PC-9 (cell line): ENCODE results near the gene SLC43A3. TPM values are rescaled to one million over a fixed set of nuclear protein-coding genes. Genes with fewer than 3 reads are reported as not detected.

ENCODE experiments used
- BruUV-seq: library from RNA; stranded (reverse); fragments of 400-500 nt; replicated peaks from 2 replicates; lab custom pipeline; 2021; lab: Mats Ljungman, UMichigan
- CTCF ChIA-PET: fragments of 300-600 bp; sonication (Branson Sonifier 250); formaldehyde crosslinking; loops from one replicate; lab custom pipeline; 2022; ENCODE audit warnings: antibody characterized with exemption; lab: Charles Lee
- POLR2A ChIA-PET: fragments of 300-600 bp; sonication (Branson Sonifier 250); formaldehyde crosslinking; loops from one replicate; lab custom pipeline; 2022; ENCODE audit warnings: antibody characterized with exemption; ENCODE audit not compliant: unreplicated experiment; lab: Charles Lee
- DNase-seq, 2 experiments: peaks; one replicate each; pipeline versions ENCODE4 v3.0.0 to v3.0.0-alpha.2; 2015 to 2022; ENCODE audit warnings: mixed read lengths in 1 of 2
- H2AFZ ChIP-seq: fragments of 200-600 bp; sonication (generic); 2 replicates; pipeline ENCODE4 v1.8.1; 2017; ENCODE audit warnings: antibody characterized with exemption
- H3F3A ChIP-seq: fragments of 200-600 bp; sonication (generic); 2 replicates; pipeline ENCODE4 v1.8.1; 2017; ENCODE audit warnings: antibody characterized with exemption, mild to moderate bottlenecking, low read depth; ENCODE audit not compliant: insufficient read depth
- H3K27ac ChIP-seq: fragments of 200-600 bp; sonication (generic); 2 replicates; pipeline ENCODE4 v1.6.1; 2016; ENCODE audit warnings: mixed run types
- H3K27me3 ChIP-seq: fragments of 200-600 bp; sonication (generic); 2 replicates; pipeline ENCODE4 v1.6.1; 2016; ENCODE audit warnings: low read depth, mixed run types; ENCODE audit not compliant: insufficient read depth
- H3K36me3 ChIP-seq: fragments of 200-600 bp; sonication (generic); 2 replicates; pipeline ENCODE4 v1.6.1; 2016; ENCODE audit warnings: low read depth, mixed run types
- H3K4me1 ChIP-seq: fragments of 200-600 bp; sonication (generic); replicated peaks from 2 replicates; pipeline ENCODE4 v1.6.1; 2016; ENCODE audit warnings: mixed run types; ENCODE audit not compliant: insufficient read depth
- H3K4me2 ChIP-seq: fragments of 200-600 bp; sonication (generic); 2 replicates; pipeline ENCODE4 v1.6.1; 2017; ENCODE audit warnings: mixed run types
- H3K4me3 ChIP-seq: fragments of 200-600 bp; sonication (generic); 2 replicates; pipeline ENCODE4 v1.6.1; 2016; ENCODE audit warnings: mixed run types
- H3K79me2 ChIP-seq: fragments of 200-600 bp; sonication (generic); 2 replicates; pipeline ENCODE4 v1.6.1; 2017; ENCODE audit warnings: low read depth, mixed run types
- H3K9me2 ChIP-seq: fragments of 200-600 bp; sonication (generic); 2 replicates; pipeline ENCODE4 v1.8.1; 2017; ENCODE audit warnings: mild to moderate bottlenecking; ENCODE audit not compliant: insufficient read depth
- H3K9me3 ChIP-seq: fragments of 200-600 bp; sonication (generic); 2 replicates; pipeline ENCODE4 v1.8.1; 2016; ENCODE audit warnings: low read depth; ENCODE audit not compliant: insufficient read depth
- H4K20me1 ChIP-seq: fragments of 200-600 bp; sonication (generic); 2 replicates; pipeline ENCODE4 v1.8.1; 2017; ENCODE audit not compliant: insufficient read depth
- CTCF ChIP-seq: fragments of 200-600 bp; sonication (generic); conservative IDR thresholded peaks from 2 replicates; pipeline ENCODE4 v1.6.1; 2017; ENCODE audit warnings: mixed run types, antibody characterized with exemption, mild to moderate bottlenecking, moderate library complexity
- EZH2 ChIP-seq: fragments of 200-600 bp; sonication (generic); IDR thresholded peaks from 2 replicates; pipeline ENCODE4 v1.8.0; 2017; ENCODE audit warnings: antibody characterized with exemption, low read depth
- intact Hi-C: fragments of 100-400 bp; cut with micrococcal nuclease; formaldehyde crosslinking; loops from one replicate; pipeline ENCODE4 v1.10.0; 2022; ENCODE audit not compliant: unreplicated experiment
- total RNA-seq: library from RNA; stranded (reverse); gene quantifications from 2 replicates; pipeline ENCODE4 v1.2.3, GENCODE V29; 2021

The SLC43A3 gene
- total RNA-seq, 1 experiment from 2014 or later, result 41.3 TPM

GRCh38 chr11:57357310-57357709, 69.6 kb downstream of the SLC43A3 start:
- H4K20me1 ChIP-seq, result no peaks in the 10 kb centered on the region
- H3K4me1 ChIP-seq, result peaks cover 13% of the 10 kb centered on the region; the same call in 1 of the 2 replicates
- ChIA-PET POLR2A (no interaction called here), CTCF (no interaction called here)
- H3K4me3 ChIP-seq, result no peak overlapping the region
- no peak overlapping the region for H2AFZ ChIP-seq
- no peak for DNase-seq
- H3K27me3 ChIP-seq, result peaks cover 22% of the 10 kb centered on the region; the same call in 1 of the 2 replicates
- TF ChIP-seq CTCF (no peak), EZH2 (no peak)
- H3K9me3 ChIP-seq, result no peaks in the 10 kb centered on the region
- intact Hi-C loops, result no loop called here
- H3K9me2 ChIP-seq, result no peaks in the 10 kb centered on the region
- no TSS peak for BruUV-seq
- no peak overlapping the region for H3K27ac ChIP-seq
- no peaks in the 10 kb centered on the region for H3K79me2 ChIP-seq
- peaks cover 11% of the 10 kb centered on the region; the same call in 1 of the 2 replicates for H3F3A ChIP-seq
- no peak overlapping the region for H3K4me2 ChIP-seq
- H3K36me3 ChIP-seq, result no peaks in the 10 kb centered on the region

Other genes starting within 250 kb of the SLC43A3 start
- not detected in 2 replicates for gene LRRC55, start 245.2 kb downstream of the SLC43A3 start, total RNA-seq
- not detected in 2 replicates for gene APLNR, start 189.9 kb downstream of the SLC43A3 start, total RNA-seq
- gene TNKS1BP1, start 102.2 kb downstream of the SLC43A3 start, total RNA-seq, result 181 and 218 TPM in 2 replicates
- 286 and 290 TPM in 2 replicates for gene SSRP1, start 91.2 kb downstream of the SLC43A3 start, total RNA-seq
- gene P2RX3, start 88.8 kb downstream of the SLC43A3 start, total RNA-seq, result not detected in 2 replicates
- gene PRG3, start 46.0 kb downstream of the SLC43A3 start, total RNA-seq, result not detected in 2 replicates
- gene PRG2, start 36.5 kb downstream of the SLC43A3 start, total RNA-seq, result not detected in 2 replicates
- 3.4 and 4.6 TPM in 2 replicates for gene RTN4RL2, start 33.4 kb upstream of the SLC43A3 start, total RNA-seq
- 3.2 and 4.0 TPM in 2 replicates for gene SLC43A1, start 88.6 kb upstream of the SLC43A3 start, total RNA-seq
- 90.2 and 94.7 TPM in 2 replicates for gene TIMM10, start 103.6 kb upstream of the SLC43A3 start, total RNA-seq
- gene SMTNL1, start 110.5 kb upstream of the SLC43A3 start, total RNA-seq, result not detected in 2 replicates
- 121 and 122 TPM in 2 replicates for gene UBE2L6, start 140.6 kb upstream of the SLC43A3 start, total RNA-seq
- gene SERPING1, start 170.6 kb upstream of the SLC43A3 start, total RNA-seq, result 3.1 TPM in 2 replicates
- gene YPEL4, start 222.8 kb upstream of the SLC43A3 start, total RNA-seq, result 0.48 and 0.98 TPM in 2 replicates
- gene CLP1, start 230.6 kb upstream of the SLC43A3 start, total RNA-seq, result 23.4 and 24.2 TPM in 2 replicates
- 94.2 and 101 TPM in 2 replicates for gene ZDHHC5, start 241.0 kb upstream of the SLC43A3 start, total RNA-seq